ENCODE measurements around the gene SRPRB.

Gene SRPRB

GRCh38 chr3:133865136-133865855 lies 59.7 kb downstream of the SRPRB start:
- FAIRE-seq = no peak
- DNase-seq (ENCODE audit: low spot score) = no peak

DNA sequence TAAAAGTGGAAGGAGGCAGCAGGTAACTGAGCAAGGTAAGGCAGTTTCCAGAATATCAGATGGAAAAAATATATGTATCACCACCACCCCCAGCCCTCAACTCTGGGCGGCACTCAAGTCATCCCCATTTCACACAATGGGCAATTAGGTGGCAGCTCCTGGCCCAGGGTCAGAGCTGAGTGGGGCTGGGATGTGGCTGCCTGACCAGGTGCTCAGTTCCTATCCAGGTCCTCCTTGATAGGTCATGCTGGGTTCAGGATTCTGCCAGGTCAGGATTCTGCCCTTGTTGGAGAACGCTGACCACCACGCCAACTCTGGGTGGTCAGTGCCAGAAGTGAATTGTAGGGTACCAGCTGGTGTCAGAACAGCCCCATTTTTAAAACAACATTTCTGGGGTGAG lies 60.5 kb downstream of the SRPRB start:
- FAIRE-seq (no peak), DNase-seq (ENCODE audit: low spot score) (no peak)

DNA sequence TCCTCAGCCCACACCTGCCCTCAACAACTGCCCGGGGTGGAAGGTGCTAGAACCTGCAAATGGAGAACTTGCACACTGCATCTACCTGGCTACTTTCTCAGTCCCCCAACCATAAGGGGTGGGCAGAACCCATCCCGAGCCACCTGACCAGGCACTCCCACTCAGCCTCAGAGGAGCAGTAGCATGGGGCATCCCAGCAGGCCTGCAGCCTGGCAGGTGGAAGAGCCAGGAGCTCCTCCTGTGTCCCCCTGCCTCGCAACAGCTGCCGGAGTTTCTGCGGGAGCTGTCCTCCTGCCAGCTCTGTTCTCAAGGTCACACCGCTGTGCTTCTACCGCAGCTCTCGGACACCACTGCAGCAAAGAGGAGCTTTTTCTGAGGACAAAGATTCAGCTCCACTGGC lies 62.6 kb downstream of the SRPRB start:
- FAIRE-seq (no peak), DNase-seq (ENCODE audit: low spot score) (no peak)

DNA sequence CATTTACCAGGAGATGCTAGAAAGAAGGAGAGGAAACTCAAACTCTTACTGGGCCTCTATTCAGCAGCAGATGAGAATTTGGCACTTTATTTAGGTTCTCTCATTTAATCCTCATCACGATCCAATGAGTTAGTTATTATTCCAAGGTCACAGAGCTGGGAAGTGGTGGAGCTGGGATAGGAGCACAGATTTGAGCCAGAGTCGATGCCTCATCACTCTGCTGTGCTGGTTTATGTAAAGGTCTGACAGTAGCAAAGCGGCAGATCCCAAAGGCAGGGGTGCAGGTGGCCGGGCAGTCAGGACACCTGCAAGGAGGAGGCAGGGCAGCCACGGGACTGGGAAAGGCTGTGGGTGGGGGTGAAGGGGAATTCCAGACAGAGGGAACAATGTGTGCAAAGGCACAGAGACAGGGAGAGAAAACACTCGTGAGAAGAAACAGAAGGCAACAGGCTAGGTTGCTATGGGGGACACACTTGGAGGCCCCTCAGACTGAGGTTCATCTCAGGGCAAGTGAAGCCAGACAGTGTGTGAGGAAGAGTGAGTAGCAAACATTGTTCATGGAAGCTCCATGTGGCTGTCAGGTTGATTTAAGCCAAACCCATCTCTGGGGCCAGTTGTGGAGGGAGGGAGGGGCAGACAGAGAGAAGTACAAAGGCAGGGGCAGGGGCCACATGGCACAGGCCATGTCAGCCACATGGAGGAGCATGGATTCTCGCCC lies 63.3 kb downstream of the SRPRB start:
- no peak for FAIRE-seq
- DNase-seq (ENCODE audit: low spot score) = no peak

- no peak for FAIRE-seq
- no peak for DNase-seq (ENCODE audit: low spot score)
These were observed 64.0 kb downstream of the SRPRB start for GRCh38 chr3:133869586-133869985.

DNA sequence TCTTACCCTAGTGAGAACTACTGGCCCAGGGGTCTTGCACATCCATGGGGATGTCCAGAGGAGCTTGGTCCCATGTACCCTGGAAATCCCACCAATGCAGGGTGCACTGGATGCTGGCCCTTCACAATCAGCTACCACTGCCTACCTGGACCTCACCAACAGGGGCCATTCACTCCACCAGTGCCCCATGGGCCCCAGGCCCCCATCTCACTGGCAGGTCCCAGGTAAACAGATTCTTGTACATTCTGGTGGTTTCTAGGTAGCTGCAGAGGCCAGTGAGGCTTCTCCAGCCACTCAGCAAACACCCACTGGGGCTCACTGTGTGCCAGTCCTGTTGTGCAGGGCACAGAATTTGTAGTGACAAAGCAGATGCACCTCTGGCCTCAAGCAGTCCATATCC lies 65.2 kb downstream of the SRPRB start:
- FAIRE-seq = no peak
- no peak for DNase-seq (ENCODE audit: low spot score)

Data from RCC 7860 (cell line).